Panc1 (cell line): Measurements from ENCODE around the gene C1QTNF2. TPM values are rescaled to one million over a fixed set of nuclear protein-coding genes. Genes with fewer than 3 reads are reported as not detected.

Experiments used
- ATAC-seq: fragments of 200-7000 bp; cut with Tn5 transposase; 2 replicates; pipeline ENCODE4 v1.9.1; 2020; ENCODE audit warnings: mild to moderate bottlenecking, moderate library complexity
- BruUV-seq: library from RNA; stranded (reverse); fragments of 400-500 nt; replicated peaks from 2 replicates; lab custom pipeline; 2021; lab: Mats Ljungman, UMichigan
- CTCF ChIA-PET: fragments of 300-600 bp; sonication (Branson Sonifier 250); formaldehyde crosslinking; loops from one replicate; lab custom pipeline; 2022; ENCODE audit warnings: antibody characterized with exemption; lab: Charles Lee
- POLR2A ChIA-PET: fragments of 300-600 bp; sonication (Branson Sonifier 250); formaldehyde crosslinking; loops from one replicate; lab custom pipeline; 2022; ENCODE audit warnings: antibody characterized with exemption; lab: Charles Lee
- DNase-seq: peaks from one replicate; pipeline ENCODE4 v3.0.0-alpha.2; 2010; ENCODE audit warnings: low read depth, low spot score
- H3K27ac ChIP-seq: 2 replicates; pipeline ENCODE4 v1.5.1; 2011; ENCODE audit warnings: mild to moderate bottlenecking, low read length, inconsistent platforms
- H3K27me3 ChIP-seq: fragments of 200-500 bp; sonication (Bioruptor generic); 2 replicates; pipeline ENCODE4 v1.6.0; 2014; ENCODE audit warnings: low read length, inconsistent platforms; ENCODE audit not compliant: control insufficient read depth, insufficient read depth
- H3K36me3 ChIP-seq: fragments of 200-500 bp; sonication (Bioruptor generic); 2 replicates; pipeline ENCODE4 v1.5.1; 2014; ENCODE audit warnings: inconsistent platforms, mild to moderate bottlenecking, low read length, moderate library complexity; ENCODE audit not compliant: control insufficient read depth, insufficient read depth
- H3K4me1 ChIP-seq: 2 replicates; pipeline ENCODE4 v1.5.1; 2011; ENCODE audit warnings: inconsistent platforms, mild to moderate bottlenecking, low read length, moderate library complexity; ENCODE audit not compliant: control insufficient read depth, insufficient read depth
- H3K4me3 ChIP-seq, 2 experiments: 2 replicates each; pipeline ENCODE4 v1.5.1; 2011 to 2012; ENCODE audit warnings: low read depth in 2 of 2, low read length in 2 of 2, mild to moderate bottlenecking in 2 of 2, inconsistent platforms in 1 of 2, moderate library complexity in 1 of 2
- H3K9me3 ChIP-seq: fragments of 200-500 bp; sonication (Bioruptor generic); 2 replicates; pipeline ENCODE4 v1.5.1; 2014; ENCODE audit warnings: low read depth, mild to moderate bottlenecking, inconsistent platforms, low read length, moderate library complexity; ENCODE audit not compliant: control insufficient read depth, insufficient read depth
- POLR2AphosphoS5 ChIP-seq: IDR thresholded peaks from 2 replicates; pipeline ENCODE4 v1.6.1; 2012; ENCODE audit warnings: mild to moderate bottlenecking, low read depth, low read length, moderate library complexity
- REST ChIP-seq, 2 experiments: IDR thresholded peaks; 2 replicates each; pipeline ENCODE4 v1.6.1; 2011 to 2012; ENCODE audit warnings: low read depth in 2 of 2, control low read depth in 1 of 2, low read length in 1 of 2, mild to moderate bottlenecking in 1 of 2, moderate library complexity in 1 of 2; ENCODE audit not compliant: insufficient read depth in 1 of 2
- SIN3A ChIP-seq: IDR thresholded peaks from 2 replicates; pipeline ENCODE4 v1.6.1; 2012; ENCODE audit warnings: low read depth, mild to moderate bottlenecking, low read length, moderate library complexity, borderline replicate concordance; ENCODE audit not compliant: insufficient read depth
- TCF7L2 ChIP-seq: IDR thresholded peaks from 2 replicates; pipeline ENCODE4 v1.6.1; 2011; ENCODE audit warnings: mild to moderate bottlenecking, low read depth, low read length, inconsistent platforms
- in situ Hi-C: cut with HindIII; loops from 2 replicates; pipeline ENCODE4 v1.10.0; 2016; ENCODE audit warnings: low sequenced_read_pairs, low pct_unique_long_range_greater_than_20kb
- intact Hi-C: fragments of 100-400 bp; cut with micrococcal nuclease; formaldehyde crosslinking; loops from one replicate; pipeline ENCODE4 v1.10.0; 2022; ENCODE audit not compliant: unreplicated experiment
- total RNA-seq: library from RNA; stranded (reverse); gene quantifications from one replicate; pipeline ENCODE4 v1.2.1, GENCODE V29; 2021; ENCODE audit not compliant: unreplicated experiment
- TF ChIP-seq, protein P1 (sequence below): fragments of 450-650 bp; IDR thresholded peaks from 2 replicates; pipeline ENCODE4 v1.5.1; 2017; ENCODE audit warnings: mild to moderate bottlenecking

The C1QTNF2 gene
- total RNA-seq, 1 experiment from 2014 or later, result 0.44 TPM

- intact Hi-C loops, result no loop called here
- Histone ChIP-seq H3K27me3 (peaks cover 25% of the 10 kb centered on the region), H3K27ac (no peak overlapping the region), H3K9me3 (no peaks in the 10 kb centered on the region), H3K4me3 (no peak overlapping the region), H3K4me1 (no peaks in the 10 kb centered on the region), H3K36me3 (no peaks in the 10 kb centered on the region)
- in situ Hi-C loops, result no loop called here
- no peak for TF ChIP-seq POLR2AphosphoS5
- TF ChIP-seq REST (IDR thresholded peaks at IDR 0.05; ENCODE audit: insufficient read depth in 1 of 2, low read depth in 2 of 2, low read length in 1 of 2), result no peak
- TF ChIP-seq, protein P1, sequence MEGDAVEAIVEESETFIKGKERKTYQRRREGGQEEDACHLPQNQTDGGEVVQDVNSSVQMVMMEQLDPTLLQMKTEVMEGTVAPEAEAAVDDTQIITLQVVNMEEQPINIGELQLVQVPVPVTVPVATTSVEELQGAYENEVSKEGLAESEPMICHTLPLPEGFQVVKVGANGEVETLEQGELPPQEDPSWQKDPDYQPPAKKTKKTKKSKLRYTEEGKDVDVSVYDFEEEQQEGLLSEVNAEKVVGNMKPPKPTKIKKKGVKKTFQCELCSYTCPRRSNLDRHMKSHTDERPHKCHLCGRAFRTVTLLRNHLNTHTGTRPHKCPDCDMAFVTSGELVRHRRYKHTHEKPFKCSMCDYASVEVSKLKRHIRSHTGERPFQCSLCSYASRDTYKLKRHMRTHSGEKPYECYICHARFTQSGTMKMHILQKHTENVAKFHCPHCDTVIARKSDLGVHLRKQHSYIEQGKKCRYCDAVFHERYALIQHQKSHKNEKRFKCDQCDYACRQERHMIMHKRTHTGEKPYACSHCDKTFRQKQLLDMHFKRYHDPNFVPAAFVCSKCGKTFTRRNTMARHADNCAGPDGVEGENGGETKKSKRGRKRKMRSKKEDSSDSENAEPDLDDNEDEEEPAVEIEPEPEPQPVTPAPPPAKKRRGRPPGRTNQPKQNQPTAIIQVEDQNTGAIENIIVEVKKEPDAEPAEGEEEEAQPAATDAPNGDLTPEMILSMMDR, result no peak
- no peak for TF ChIP-seq SIN3A
- no peak for TF ChIP-seq TCF7L2
- ChIA-PET POLR2A (no interaction called here), CTCF (no interaction called here)
- ATAC-seq, result no peak
- BruUV-seq, result no TSS peak
- DNase-seq, result no peak
Observed at GRCh38 chr5:160376416-160376815, 6.0 kb upstream of the C1QTNF2 start.

DNA sequence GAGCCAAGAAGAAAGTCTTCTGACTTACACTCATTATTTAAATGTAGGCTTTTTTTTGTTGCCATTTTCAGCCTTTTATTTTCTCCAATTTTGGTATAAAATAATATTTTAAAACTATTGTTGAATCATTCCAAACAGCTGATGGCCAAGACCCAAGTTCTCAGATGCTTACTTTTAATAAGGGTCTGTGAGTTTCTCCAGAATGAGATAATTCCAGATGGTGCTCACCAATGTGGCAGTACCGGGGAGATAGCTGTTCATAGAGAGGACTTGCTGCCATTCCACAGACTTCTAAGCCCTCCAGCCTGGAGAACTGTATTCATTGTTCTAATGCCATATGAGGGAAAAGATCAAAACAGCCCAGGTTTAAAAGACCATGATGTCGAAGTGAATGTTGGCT is 5.3 kb upstream of the C1QTNF2 start:
- no TSS peak for BruUV-seq
- POLR2A ChIA-PET, result no interaction called here
- ATAC-seq (no peak), DNase-seq (no peak)
- CTCF ChIA-PET, result no interaction called here
- Histone ChIP-seq H3K4me1 (no peaks in the 10 kb centered on the region), H3K27me3 (peaks cover 30% of the 10 kb centered on the region), H3K9me3 (no peaks in the 10 kb centered on the region), H3K36me3 (no peaks in the 10 kb centered on the region), H3K4me3 (no peak overlapping the region), H3K27ac (no peak overlapping the region)
- no peak for TF ChIP-seq SIN3A
- no peak for TF ChIP-seq TCF7L2
- TF ChIP-seq, protein P1, result no peak
- TF ChIP-seq REST (IDR thresholded peaks at IDR 0.05; ENCODE audit: insufficient read depth in 1 of 2, low read depth in 2 of 2, low read length in 1 of 2), result no peak
- no peak for TF ChIP-seq POLR2AphosphoS5
- intact Hi-C loops, result no loop called here
- in situ Hi-C loops, result no loop called here
